ENCODE results near the gene CD164L2. TPM values are rescaled to one million over a fixed set of nuclear protein-coding genes. Genes with fewer than 3 reads are reported as not detected.

Gene CD164L2
- not detected in 2 replicates for total RNA-seq

DNA sequence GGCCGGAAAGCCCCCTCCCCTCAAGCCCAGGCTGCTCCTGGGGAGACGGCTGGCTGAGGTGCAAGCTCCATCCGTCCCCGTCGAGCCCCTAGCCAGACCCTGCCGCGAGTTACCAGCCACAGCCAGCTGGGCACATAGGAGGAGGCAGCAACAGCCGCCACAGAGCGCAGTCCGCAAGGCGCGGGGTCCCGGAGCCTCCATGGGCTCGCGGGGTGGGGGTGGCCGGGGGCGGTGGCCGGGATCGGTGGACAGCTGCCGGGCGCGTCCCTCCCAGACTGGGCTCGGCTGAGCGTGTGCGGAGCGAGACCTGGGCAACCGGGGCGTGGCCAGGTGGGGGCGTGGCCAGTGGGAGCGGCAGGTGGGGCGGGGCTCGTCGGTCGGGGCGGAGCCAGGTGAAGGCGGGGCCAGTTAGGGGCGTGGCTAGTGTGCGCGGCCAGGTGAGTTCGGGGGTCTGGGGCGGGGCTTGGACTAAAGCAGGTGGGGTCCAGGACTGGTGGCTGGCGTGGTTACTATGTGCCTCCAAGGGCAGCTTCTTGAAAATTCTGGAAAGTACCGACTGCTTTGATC, at the start of gene CD164L2:
CD164L2 (minus strand) TSS at position 295 of the 567 bp plus-strand sequence; CDS start at position 201, 94 bp downstream.

DNA sequence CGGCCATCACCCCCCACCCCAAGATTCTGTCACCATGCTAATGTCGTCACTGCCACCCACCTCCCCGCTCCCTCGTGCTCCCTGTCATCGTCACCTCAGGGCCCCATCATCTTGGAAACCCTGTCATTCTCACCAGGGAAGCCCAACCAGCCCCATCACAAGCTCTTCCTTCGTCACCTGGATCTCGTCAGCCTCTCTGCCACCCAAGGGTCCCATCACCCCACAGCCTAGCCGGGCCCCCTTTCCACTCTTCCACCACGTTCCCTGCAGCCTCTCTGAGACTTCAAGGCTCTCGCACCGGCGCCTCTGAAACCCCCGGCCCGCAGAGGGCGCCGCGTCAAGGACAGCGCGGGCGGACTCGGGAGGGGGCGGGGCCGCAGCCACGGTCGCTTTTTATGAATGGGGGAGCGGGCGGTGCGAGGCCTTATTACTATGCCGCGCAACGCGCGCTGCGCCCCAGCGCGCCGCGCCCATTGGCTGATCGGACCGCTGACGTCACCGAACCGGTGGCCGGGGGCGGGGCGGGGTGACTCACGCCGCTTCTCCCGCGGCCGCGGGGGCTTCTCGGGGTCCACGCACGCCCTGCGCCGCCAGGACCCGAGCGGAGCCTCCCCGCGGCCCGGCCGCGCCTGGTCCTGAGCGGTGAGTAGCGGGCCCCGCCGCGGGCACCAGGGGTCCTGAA, 9.1 kb upstream of the CD164L2 start, which contains the start of gene GPR3:
GPR3 (plus strand) TSS at position 527 of the 682 bp plus-strand sequence. CDS start 1,177 bp downstream, outside the sequence.

DNA sequence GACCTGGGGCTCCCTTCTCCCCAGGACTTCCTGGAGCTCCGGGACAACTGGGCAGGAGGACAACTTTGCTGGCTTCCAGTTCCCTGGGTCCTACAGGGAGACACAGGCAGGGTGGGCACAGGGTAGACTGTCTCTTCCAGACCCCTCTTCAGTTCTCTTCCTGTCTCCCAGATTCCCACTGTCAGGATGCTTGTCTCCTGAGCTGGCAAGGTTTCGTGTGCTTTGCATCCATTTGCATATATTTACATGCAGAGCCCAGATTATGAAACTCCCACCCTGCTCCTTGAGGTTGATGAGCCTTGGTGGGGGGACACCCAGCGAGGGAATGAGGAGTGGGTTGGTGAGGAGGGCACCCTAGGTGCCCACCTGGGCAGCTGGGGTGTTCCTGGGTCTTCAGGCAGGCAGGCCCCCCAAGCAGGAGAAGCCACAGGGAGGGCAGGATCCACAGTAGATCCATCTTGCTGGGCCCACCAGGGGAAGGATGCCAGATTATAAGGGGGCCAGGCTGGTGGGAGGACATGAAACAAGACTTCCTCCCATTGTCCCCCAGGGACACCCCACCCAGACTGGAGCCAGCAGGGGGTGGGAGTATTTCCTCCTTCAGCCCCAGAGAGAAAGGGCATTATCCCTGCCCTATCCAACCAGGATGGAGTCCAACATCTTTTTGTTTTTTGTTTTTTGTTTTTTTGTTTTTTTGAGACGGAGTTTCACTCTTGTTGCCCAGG, 8.6 kb downstream of the CD164L2 start, which contains the start of gene FCN3:
FCN3 (minus strand) TSS at position 463 of the 725 bp plus-strand sequence; CDS start at position 457, 6 bp downstream.

GRCh38 chr1:27366411-27367159, 16.5 kb downstream of the CD164L2 start, which contains the start of gene MAP3K6:
MAP3K6 (minus strand) TSS chr1:27366961; CDS start chr1:27366597, 364 bp downstream.

GRCh38 chr1:27341525-27342252, 41.4 kb downstream of the CD164L2 start, which contains the start of gene SYTL1:
SYTL1 (plus strand) TSS chr1:27342022; CDS start chr1:27345335, 3,313 bp downstream.

Other genes starting within 250 kb of the CD164L2 start
- gene SLC9A1, start 228.2 kb downstream of the CD164L2 start, total RNA-seq, result 12.7 and 15.7 TPM in 2 replicates
- 21.5 and 30.3 TPM in 2 replicates for gene WDTC1, start 148.7 kb downstream of the CD164L2 start, total RNA-seq
- 28.4 and 30.9 TPM in 2 replicates for gene TMEM222, start 61.2 kb downstream of the CD164L2 start, total RNA-seq
- 0.34 and 1.3 TPM in 2 replicates for gene SYTL1, start 41.3 kb downstream of the CD164L2 start, total RNA-seq
- 29.6 and 33.1 TPM in 2 replicates for gene MAP3K6, start 16.4 kb downstream of the CD164L2 start, total RNA-seq
- gene FCN3, start 8.5 kb downstream of the CD164L2 start, total RNA-seq, result 0.12 TPM in 1 of 2 replicates, not detected in the other
- 0.35 and 1.3 TPM in 2 replicates for gene GPR3, start 9.3 kb upstream of the CD164L2 start, total RNA-seq
- 32.1 and 38.0 TPM in 2 replicates for gene WASF2, start 106.8 kb upstream of the CD164L2 start, total RNA-seq
- 19.3 and 22.0 TPM in 2 replicates for gene AHDC1, start 220.8 kb upstream of the CD164L2 start, total RNA-seq